ENCODE data around the gene EVX2. TPM values are rescaled to one million over a fixed set of nuclear protein-coding genes. Genes with fewer than 3 reads are reported as not detected.

The EVX2 gene
- total RNA-seq, 2 donors from 2014 or later, result 1.2 to 1.6 TPM

DNA sequence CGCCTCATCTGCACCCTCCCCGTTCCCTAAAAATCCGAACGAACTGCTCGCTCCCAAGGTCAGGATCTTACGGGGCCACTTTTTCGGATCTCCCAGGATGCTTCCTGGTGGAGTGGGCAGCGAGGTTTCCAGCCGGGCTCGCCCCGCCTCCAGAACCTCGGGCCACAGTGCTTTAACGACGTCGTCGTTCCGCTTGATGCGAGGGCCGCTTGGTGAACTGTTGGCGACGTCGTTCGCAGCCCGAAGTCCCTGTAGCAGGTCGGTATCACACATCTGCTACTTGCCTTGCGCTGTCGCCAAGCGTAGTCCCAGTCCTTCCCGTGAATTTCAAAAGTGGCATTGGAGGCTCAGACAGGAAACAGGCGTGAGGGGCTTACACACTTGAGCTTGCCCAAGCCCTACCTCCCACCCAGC, 15.3 kb downstream of the EVX2 start:
- H3K9me3 ChIP-seq, result no peaks in the 10 kb centered on the region
- intact Hi-C loops (cut with DNase I), result no loop called here
- no peaks in the 10 kb centered on the region for H3K4me1 ChIP-seq (replicated peaks)
- no peak for DNase-seq (ENCODE audit: low spot score)
- no peak overlapping the region for H3K4me3 ChIP-seq
- H3K36me3 ChIP-seq, result no peaks in the 10 kb centered on the region
- TF ChIP-seq POLR2AphosphoS5 (IDR thresholded peaks at IDR 0.05) (no peak), POLR2A (IDR thresholded peaks at IDR 0.05) (no peak)
- TF ChIP-seq, protein P1, sequence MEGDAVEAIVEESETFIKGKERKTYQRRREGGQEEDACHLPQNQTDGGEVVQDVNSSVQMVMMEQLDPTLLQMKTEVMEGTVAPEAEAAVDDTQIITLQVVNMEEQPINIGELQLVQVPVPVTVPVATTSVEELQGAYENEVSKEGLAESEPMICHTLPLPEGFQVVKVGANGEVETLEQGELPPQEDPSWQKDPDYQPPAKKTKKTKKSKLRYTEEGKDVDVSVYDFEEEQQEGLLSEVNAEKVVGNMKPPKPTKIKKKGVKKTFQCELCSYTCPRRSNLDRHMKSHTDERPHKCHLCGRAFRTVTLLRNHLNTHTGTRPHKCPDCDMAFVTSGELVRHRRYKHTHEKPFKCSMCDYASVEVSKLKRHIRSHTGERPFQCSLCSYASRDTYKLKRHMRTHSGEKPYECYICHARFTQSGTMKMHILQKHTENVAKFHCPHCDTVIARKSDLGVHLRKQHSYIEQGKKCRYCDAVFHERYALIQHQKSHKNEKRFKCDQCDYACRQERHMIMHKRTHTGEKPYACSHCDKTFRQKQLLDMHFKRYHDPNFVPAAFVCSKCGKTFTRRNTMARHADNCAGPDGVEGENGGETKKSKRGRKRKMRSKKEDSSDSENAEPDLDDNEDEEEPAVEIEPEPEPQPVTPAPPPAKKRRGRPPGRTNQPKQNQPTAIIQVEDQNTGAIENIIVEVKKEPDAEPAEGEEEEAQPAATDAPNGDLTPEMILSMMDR (IDR thresholded peaks at IDR 0.05), result no peak
- no peak overlapping the region for H3K27ac ChIP-seq
- 44% methylated on average over 17 of the region's 30 CpGs for WGBS
- peaks cover 9% of the 10 kb centered on the region for H3K27me3 ChIP-seq (replicated peaks; ENCODE audit: insufficient read depth)

DNA sequence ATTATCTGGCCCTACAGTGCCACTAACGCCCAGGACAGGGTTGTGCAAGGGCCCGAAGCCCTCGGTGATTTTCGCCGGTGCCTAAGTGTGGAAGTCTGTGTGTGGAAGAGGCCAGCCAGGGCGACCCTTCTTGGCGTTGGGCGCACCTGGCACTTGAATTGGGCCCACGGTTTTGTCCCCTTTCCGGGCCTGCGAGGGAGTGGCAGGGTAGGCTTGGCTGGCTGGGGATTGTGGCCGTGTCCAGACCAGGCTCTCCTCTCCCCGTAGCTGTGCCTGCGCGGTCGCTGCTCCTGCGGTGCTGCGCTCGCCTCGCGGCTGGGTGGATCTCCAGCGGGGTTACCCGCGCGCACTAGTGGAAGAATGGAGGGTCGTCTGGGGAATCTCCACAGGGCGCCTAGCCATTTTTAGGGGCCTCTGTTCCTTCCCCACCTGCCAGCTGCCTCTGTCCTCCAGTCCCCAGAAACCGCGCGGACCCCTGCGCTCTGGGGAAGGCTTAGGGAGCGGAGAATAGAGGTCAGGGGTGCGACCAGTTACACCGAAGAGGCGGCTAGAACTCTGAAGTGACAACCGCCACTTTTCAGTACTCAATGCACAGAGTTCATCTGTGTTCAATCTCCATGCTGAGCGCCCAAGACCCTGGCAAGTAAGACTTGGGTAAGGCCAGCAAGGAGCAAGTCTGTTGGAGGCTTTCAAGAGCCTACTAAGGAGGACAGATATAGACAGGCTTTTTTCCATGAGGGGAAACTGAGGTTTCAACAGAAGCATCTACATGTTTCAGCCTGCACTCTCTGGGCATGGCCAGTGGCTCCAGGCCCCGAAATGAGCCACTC, 16.0 kb downstream of the EVX2 start:
- Histone ChIP-seq H3K36me3 (no peaks in the 10 kb centered on the region), H3K4me1 (replicated peaks) (no peaks in the 10 kb centered on the region), H3K27me3 (replicated peaks; ENCODE audit: insufficient read depth) (peaks cover 9% of the 10 kb centered on the region), H3K4me3 (no peak overlapping the region), H3K9me3 (no peaks in the 10 kb centered on the region), H3K27ac (no peak overlapping the region)
- 64% methylated on average over 34 of the region's 38 CpGs for WGBS
- TF ChIP-seq POLR2A (IDR thresholded peaks at IDR 0.05) (no peak), POLR2AphosphoS5 (IDR thresholded peaks at IDR 0.05) (no peak)
- TF ChIP-seq, protein P1 (IDR thresholded peaks at IDR 0.05), result no peak
- DNase-seq (ENCODE audit: low spot score), result no peak
- intact Hi-C loops (cut with DNase I), result no loop called here

DNA sequence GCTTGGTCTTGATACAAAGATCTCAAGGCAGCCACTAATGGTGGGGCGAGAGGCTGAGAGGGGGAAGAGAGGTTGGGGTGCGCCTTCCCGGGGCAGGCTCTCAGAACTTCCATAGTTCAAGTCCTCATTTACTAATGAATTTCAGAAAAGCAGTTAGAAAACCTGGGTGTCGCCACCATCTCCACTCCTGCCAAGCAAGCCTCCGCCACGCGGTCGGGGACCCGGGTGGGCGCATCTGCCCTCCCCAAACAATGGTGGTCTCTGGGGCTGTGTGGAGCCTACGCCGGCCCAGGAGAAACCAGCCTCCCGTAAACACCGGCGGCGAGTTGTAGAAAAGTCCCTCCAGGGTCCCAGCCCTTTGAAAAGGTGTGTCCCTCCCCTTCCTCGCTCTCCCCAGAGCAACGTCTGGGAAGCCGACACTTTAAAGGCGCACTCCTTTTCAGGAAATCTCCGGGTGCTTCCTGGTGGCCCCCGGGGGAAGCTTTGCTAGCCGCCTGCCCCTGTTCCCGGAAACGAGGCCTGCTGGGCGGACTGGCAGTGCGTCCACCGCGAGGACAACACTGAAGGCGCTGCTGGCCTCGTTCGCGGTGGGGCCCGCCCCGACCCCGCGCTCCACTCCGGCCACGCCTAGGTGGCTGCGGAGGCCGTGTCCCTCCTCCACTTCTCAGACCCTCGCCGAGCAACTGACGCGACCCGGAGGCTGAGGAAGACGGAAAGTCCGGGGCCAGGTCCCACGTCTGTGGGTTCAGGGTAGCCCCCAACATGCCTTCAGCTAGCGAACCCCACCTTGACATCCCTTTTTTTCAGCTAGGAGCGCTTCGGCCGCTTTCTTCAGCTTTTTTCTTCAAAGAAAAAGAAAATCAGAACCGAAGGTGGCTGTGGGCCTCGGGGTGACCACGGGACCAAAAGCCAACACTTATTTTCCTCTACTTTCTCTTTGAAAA, 16.8 kb downstream of the EVX2 start:
- no peak for TF ChIP-seq POLR2AphosphoS5 (IDR thresholded peaks at IDR 0.05)
- TF ChIP-seq, protein P1 (IDR thresholded peaks at IDR 0.05), result no peak
- TF ChIP-seq POLR2A (IDR thresholded peaks at IDR 0.05), result no peak
- H3K27me3 ChIP-seq (replicated peaks; ENCODE audit: insufficient read depth), result peaks cover 9% of the 10 kb centered on the region
- no peaks in the 10 kb centered on the region for H3K36me3 ChIP-seq
- H3K4me3 ChIP-seq, result no peak overlapping the region
- 61% methylated on average over 56 of the region's 56 CpGs for WGBS
- H3K4me1 ChIP-seq (replicated peaks), result no peaks in the 10 kb centered on the region
- no peak for DNase-seq (ENCODE audit: low spot score)
- no peak overlapping the region for H3K27ac ChIP-seq
- intact Hi-C loops (cut with DNase I), result no loop called here
- no peaks in the 10 kb centered on the region for H3K9me3 ChIP-seq

DNA sequence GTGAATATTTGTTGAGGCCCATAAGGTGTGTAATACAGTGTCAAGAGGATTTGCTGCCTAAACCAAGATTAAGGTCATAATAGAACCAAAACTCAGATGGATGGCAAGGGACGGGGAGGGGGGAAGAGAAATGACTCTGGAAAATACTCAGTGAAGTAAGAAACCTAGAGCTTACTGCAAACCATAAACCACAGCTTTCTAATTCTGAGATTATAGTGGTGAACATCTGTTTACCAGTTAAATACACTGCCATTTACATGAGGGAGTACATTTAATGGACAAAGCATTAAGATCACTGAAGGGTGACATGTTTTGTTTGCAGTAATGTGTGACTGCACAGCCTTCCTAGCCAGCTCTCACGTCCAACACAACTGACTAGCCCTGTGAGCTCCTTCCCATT, 19.8 kb downstream of the EVX2 start:
- H3K27me3 ChIP-seq (replicated peaks; ENCODE audit: insufficient read depth), result peaks cover 7% of the 10 kb centered on the region
- no peaks in the 10 kb centered on the region for H3K36me3 ChIP-seq
- no peak overlapping the region for H3K27ac ChIP-seq
- DNase-seq (ENCODE audit: low spot score), result no peak
- no peaks in the 10 kb centered on the region for H3K9me3 ChIP-seq
- no peaks in the 10 kb centered on the region for H3K4me1 ChIP-seq (replicated peaks)
- intact Hi-C loops (cut with DNase I), result no loop called here
- TF ChIP-seq POLR2AphosphoS5 (IDR thresholded peaks at IDR 0.05) (no peak), POLR2A (IDR thresholded peaks at IDR 0.05) (no peak)
- TF ChIP-seq, protein P1 (IDR thresholded peaks at IDR 0.05), result no peak
- no peak overlapping the region for H3K4me3 ChIP-seq
- 60% methylated on average over 2 of the region's 2 CpGs for WGBS

All from prostate gland (tissue), 2 donors.